A549 (cell line): Measurements from ENCODE around the gene SLC66A3.

Source experiments
- BCL3 ChIP-seq: fragments of >200 bp; sonication (Bioruptor Twin); formaldehyde crosslinking; IDR thresholded peaks from 3 replicates; pipeline ENCODE4 v1.6.1; 2016
- CHD2 ChIP-seq: fragments of 150-350 bp; IDR thresholded peaks from 2 replicates; pipeline ENCODE4 v1.6.1; 2014; ENCODE audit warnings: low read length; ENCODE audit not compliant: partially characterized antibody
- CHD4 ChIP-seq: fragments of 200-600 bp; sonication (generic); IDR thresholded peaks from 2 replicates; pipeline ENCODE4 v1.6.1; 2016; ENCODE audit warnings: antibody characterized with exemption, mild to moderate bottlenecking, borderline replicate concordance
- CTCF ChIP-seq: fragments of >200 bp; sonication (Bioruptor Twin); formaldehyde crosslinking; IDR thresholded peaks from 3 replicates; pipeline ENCODE4 v1.5.1; 2016
- ELK1 ChIP-seq: fragments of 150-350 bp; IDR thresholded peaks from 2 replicates; pipeline ENCODE4 v1.6.1; 2014; ENCODE audit warnings: low read depth, mild to moderate bottlenecking, low read length
- EP300 ChIP-seq, 2 experiments: fragments of >200 bp; sonication (Bioruptor Twin); formaldehyde crosslinking; IDR thresholded peaks; 2 replicates in 1 of 2; 3 replicates in 1 of 2; pipeline ENCODE4 v1.6.1; 2016 to 2017
- JUNB ChIP-seq: fragments of >200 bp; sonication (Bioruptor Twin); formaldehyde crosslinking; IDR thresholded peaks from 2 replicates; pipeline ENCODE4 v1.6.1; 2016
- KDM1A ChIP-seq: fragments of 200-600 bp; sonication (generic); IDR thresholded peaks from 2 replicates; pipeline ENCODE4 v1.6.1; 2016; ENCODE audit warnings: low read depth, mild to moderate bottlenecking
- MAZ ChIP-seq: fragments of 150-350 bp; IDR thresholded peaks from 2 replicates; pipeline ENCODE4 v1.6.1; 2014; ENCODE audit warnings: antibody characterized with exemption, low read depth, low read length, borderline replicate concordance
- NPAS2 ChIP-seq: fragments of 250-450 bp; sonication (Bioruptor Pico); IDR thresholded peaks from 2 replicates; pipeline ENCODE4 v1.8.0; 2022; ENCODE audit warnings: mild to moderate bottlenecking, moderate library complexity, borderline replicate concordance
- POLR2A ChIP-seq: IDR thresholded peaks from 2 replicates; pipeline ENCODE4 v1.6.1; 2012; ENCODE audit warnings: mild to moderate bottlenecking, low read length
- REST ChIP-seq: fragments of 200-600 bp; sonication (generic); IDR thresholded peaks from 2 replicates; pipeline ENCODE4 v1.6.1; 2016; ENCODE audit warnings: antibody characterized with exemption, mild to moderate bottlenecking, moderate library complexity
- ZC3H11A ChIP-seq: fragments of 450-650 bp; IDR thresholded peaks from 2 replicates; pipeline ENCODE4 v1.6.1; 2014; ENCODE audit warnings: antibody characterized with exemption, mild to moderate bottlenecking

GRCh38 chr2:11182951-11183350, 27.7 kb downstream of the SLC66A3 start:
- TF ChIP-seq CHD2 (no peak), EP300 (IDR thresholded peaks at IDR 0.05) (no peak), CHD4 (no peak), ZC3H11A (no peak), MAZ (no peak), POLR2A (no peak), ELK1 (no peak), KDM1A (no peak), REST (no peak), CTCF (no peak), NPAS2 (CRISPR knock-in tag) (no peak), BCL3 (no peak), JUNB (no peak)
